Measurements from ENCODE around the gene MYO1D.

Gene MYO1D

DNA sequence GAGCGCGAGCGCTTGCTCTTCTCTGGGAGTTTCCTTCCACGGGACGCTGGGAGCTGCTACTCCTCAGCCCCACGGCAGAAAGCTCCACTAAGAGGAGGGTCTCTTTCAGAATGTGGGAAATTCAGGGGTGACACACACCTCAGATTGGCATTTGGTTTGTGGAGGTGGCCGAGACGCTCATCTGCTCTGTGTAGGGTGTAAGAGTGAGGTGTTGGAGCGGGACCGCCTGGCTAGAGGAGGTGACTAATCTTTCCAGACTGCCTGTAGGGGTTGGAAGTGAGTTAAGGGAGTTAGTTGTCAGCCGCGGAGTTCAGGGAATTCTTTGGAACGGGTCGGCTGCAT lies 431.9 kb downstream of the MYO1D start:
- DNase-seq = peak; percentile 6

DNA sequence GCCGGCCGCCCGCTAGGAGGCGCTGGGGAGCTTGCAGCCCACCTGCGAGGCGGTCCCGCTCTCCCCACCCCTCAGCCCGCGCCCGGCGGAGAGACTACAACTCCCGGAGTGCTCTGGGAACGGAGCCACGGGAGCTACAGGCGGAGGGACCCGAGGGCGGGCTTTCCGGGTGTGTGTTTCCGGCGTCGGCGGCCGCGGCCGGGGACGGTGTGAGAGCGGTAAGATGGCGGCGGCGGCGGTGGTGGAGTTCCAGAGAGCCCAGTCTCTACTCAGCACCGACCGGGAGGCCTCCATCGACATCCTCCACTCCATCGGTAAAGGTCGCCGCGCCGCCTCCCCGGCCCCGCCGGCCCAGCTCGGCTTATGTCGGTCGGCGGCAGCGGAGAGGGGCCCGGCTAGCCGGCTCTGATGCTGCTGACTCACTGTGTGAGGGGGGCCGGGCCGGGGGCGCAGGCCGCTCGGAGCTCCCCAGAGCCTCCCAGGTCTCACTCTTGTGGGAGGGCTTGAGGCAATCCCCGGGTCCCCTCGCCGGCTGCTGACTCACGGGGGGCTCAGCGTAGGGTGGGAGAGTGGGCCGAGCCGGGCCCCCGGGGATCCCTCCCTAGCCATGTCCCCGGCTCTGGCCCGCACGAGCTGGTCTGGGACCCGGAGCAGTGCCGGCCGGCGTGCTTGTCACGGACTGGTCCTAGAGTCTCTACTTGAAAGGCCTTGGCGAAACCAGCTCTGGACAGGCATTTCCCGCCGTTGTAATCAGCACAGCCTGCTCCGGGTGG lies 432.4 kb downstream of the MYO1D start, which contains the start of gene PSMD11:
TSS of gene PSMD11 (plus strand) at position 210 of the 773 bp plus-strand sequence. CDS start at position 224, 14 bp downstream.
- DNase-seq = peak; percentile 99

DNA sequence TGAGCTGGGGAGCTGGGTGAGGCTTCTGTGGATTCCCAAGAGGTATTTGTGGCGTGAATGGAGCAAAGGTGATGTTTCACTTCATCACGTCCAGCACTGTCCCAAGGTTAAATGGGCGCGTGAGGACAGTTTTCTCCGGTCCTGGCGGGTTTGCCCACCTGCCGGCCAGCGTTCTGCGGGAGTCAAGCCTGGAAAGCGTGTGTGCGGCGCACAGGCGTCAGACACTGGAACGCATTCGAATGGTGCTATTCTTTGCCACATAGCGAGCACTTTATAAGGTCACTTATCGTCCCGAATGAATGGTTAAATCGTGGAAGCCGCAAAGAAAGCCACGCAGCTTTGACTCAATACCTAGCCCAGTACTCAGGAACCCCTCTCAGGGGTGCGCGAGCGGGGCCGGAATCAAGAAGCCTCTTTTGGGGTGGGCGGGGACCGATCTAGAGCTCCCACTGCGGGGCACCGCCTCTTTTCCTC lies 433.1 kb downstream of the MYO1D start:
- DNase-seq = no peak
